Measurements from ENCODE around the gene SGSH.
"Not testable (repeated sequence)": the region's sequence is repeated elsewhere in the genome, so short reads cannot be mapped to it uniquely, and the experiment has no call there.

SGSH gene

GRCh38 chr17:80254396-80255251 lies 34.5 kb upstream of the SGSH start:
- H3K4me3 ChIP-seq (ENCODE audit: low read length), result no peak overlapping the region
- no peak for DNase-seq (ENCODE audit: low read depth, low spot score)

GRCh38 chr17:80253631-80254395 lies 33.7 kb upstream of the SGSH start:
- H3K4me3 ChIP-seq (ENCODE audit: low read length), result no peak overlapping the region
- no peak for DNase-seq (ENCODE audit: low read depth, low spot score)

GRCh38 chr17:80252871-80253270 lies 32.7 kb upstream of the SGSH start:
- no peak overlapping the region for H3K4me3 ChIP-seq (ENCODE audit: low read length)
- DNase-seq (ENCODE audit: low read depth, low spot score), result no peak

GRCh38 chr17:80251966-80252365 lies 31.8 kb upstream of the SGSH start:
- DNase-seq (ENCODE audit: low read depth, low spot score), result no peak
- no peak overlapping the region for H3K4me3 ChIP-seq (ENCODE audit: low read length)

GRCh38 chr17:80248894-80249710 lies 29.0 kb upstream of the SGSH start:
- DNase-seq (ENCODE audit: low read depth, low spot score), result no peak
- H3K4me3 ChIP-seq (ENCODE audit: low read length), result no peak overlapping the region

- DNase-seq (ENCODE audit: low read depth, low spot score), result no peak
- H3K4me3 ChIP-seq (ENCODE audit: low read length), result no peak overlapping the region
These were observed 28.1 kb upstream of the SGSH start for GRCh38 chr17:80248001-80248893.

GRCh38 chr17:80247561-80247960 lies 27.4 kb upstream of the SGSH start:
- no peak for DNase-seq (ENCODE audit: low read depth, low spot score)
- no peak overlapping the region for H3K4me3 ChIP-seq (ENCODE audit: low read length)

- no peak for DNase-seq (ENCODE audit: low read depth, low spot score)
- H3K4me3 ChIP-seq (ENCODE audit: low read length), result no peak overlapping the region
These were observed 26.6 kb upstream of the SGSH start for GRCh38 chr17:80246726-80247125.

GRCh38 chr17:80246266-80246681 lies 26.1 kb upstream of the SGSH start:
- no peak for DNase-seq (ENCODE audit: low read depth, low spot score)
- H3K4me3 ChIP-seq (ENCODE audit: low read length), result no peak overlapping the region

GRCh38 chr17:80245566-80246265 lies 25.6 kb upstream of the SGSH start:
- no peak for DNase-seq (ENCODE audit: low read depth, low spot score)

GRCh38 chr17:80244871-80245509 lies 24.9 kb upstream of the SGSH start:
- H3K4me3 ChIP-seq (ENCODE audit: low read length), result no peak overlapping the region
- no peak for DNase-seq (ENCODE audit: low read depth, low spot score)

More at GRCh38 chr17:80245566-80246265, 25.6 kb upstream of the SGSH start:
- no peak overlapping the region for H3K4me3 ChIP-seq (ENCODE audit: low read length)

- not testable (repeated sequence) for DNase-seq (ENCODE audit: low read depth, low spot score); H3K4me3 ChIP-seq (ENCODE audit: low read length)
These were observed 24.3 kb upstream of the SGSH start for GRCh38 chr17:80244448-80244847.

GRCh38 chr17:80243526-80244433 lies 23.6 kb upstream of the SGSH start:
- no peak for DNase-seq (ENCODE audit: low read depth, low spot score)
- no peak overlapping the region for H3K4me3 ChIP-seq (ENCODE audit: low read length)

GRCh38 chr17:80242505-80242904 lies 22.4 kb upstream of the SGSH start:
- DNase-seq (ENCODE audit: low read depth, low spot score), result no peak

GRCh38 chr17:80237386-80237785 lies 17.3 kb upstream of the SGSH start:
- H3K4me3 ChIP-seq (ENCODE audit: low read length), result no peak overlapping the region
- DNase-seq (ENCODE audit: low read depth, low spot score), result no peak

More at GRCh38 chr17:80242505-80242904, 22.4 kb upstream of the SGSH start:
- no peak overlapping the region for H3K4me3 ChIP-seq (ENCODE audit: low read length)

GRCh38 chr17:80236911-80237310 lies 16.8 kb upstream of the SGSH start:
- H3K4me3 ChIP-seq (ENCODE audit: low read length), result no peak overlapping the region
- DNase-seq (ENCODE audit: low read depth, low spot score), result no peak

GRCh38 chr17:80233202-80233601 lies 13.1 kb upstream of the SGSH start:
- no peak overlapping the region for H3K4me3 ChIP-seq (ENCODE audit: low read length)
- DNase-seq (ENCODE audit: low read depth, low spot score), result no peak
